ENCODE data around the gene CHRNB2. TPM values are rescaled to one million over a fixed set of nuclear protein-coding genes. Genes with fewer than 3 reads are reported as not detected.

CHRNB2 gene
- total and polyA plus RNA-seq, 2 of the 4 experiments (the other 2 are of a cell fraction) = under 0.01 to 0.03 TPM

- H3K27me3 ChIP-seq (ENCODE audit: control insufficient read depth, insufficient read depth, low read length) = no peaks in the 10 kb centered on the region
- in situ Hi-C loops (cut with MboI; ENCODE audit: low sequenced_read_pairs) = no loop called here
- CTCF ChIA-PET = interaction anchor here (0.6 to 1.6 kb wide), 12 partner anchors 9 to 384 kb away, joined by 3 to 10 read pairs (median 4); partner anchors contain the start of genes CHRNB2 and KCNN3
Measured at GRCh38 chr1:154559466-154560044, 8.0 kb upstream of the CHRNB2 start.

More at GRCh38 chr1:154559466-154560044, 8.0 kb upstream of the CHRNB2 start:
- Histone ChIP-seq H2AK5ac (ENCODE audit: low read depth, low read length) (peak overlapping the region; percentile 86; the same call in 1 of the 2 replicates), H3K36me3 (ENCODE audit: control insufficient read depth, insufficient read depth, low read length) (peaks cover 12% of the 10 kb centered on the region), H3K9me3 (ENCODE audit: control insufficient read depth, insufficient read depth, low read length) (no peaks in the 10 kb centered on the region), H4K91ac (ENCODE audit: insufficient read depth, low read depth, low read length) (peak overlapping the region; percentile 85; the same call in 1 of the 2 replicates), H3K79me1 (ENCODE audit: low read depth in 1 of 2, low read length in 2 of 2) (peaks cover 16 to 35% of the 10 kb centered on the region in 2 experiments), H2BK15ac (ENCODE audit: low read depth, low read length) (0 out of 3 replicates have a peak overlapping the region, but pooled peaks have one; percentile 55), H3K9me1 (ENCODE audit: insufficient read depth, low read length) (peaks cover 17% of the 10 kb centered on the region; the same call in 1 of the 2 replicates), H2AK9ac (replicated peaks; ENCODE audit: low read depth, low read length, poor library complexity) (peak overlapping the region; percentile 89), H2BK5ac (ENCODE audit: low read depth, low read length, poor library complexity, severe bottlenecking) (peak overlapping the region; percentile 68), H3K14ac (replicated peaks; ENCODE audit: low read depth, low read length) (peak overlapping the region; percentile 80; the same call in 1 of the 2 replicates), H3K4ac (ENCODE audit: low read depth, low read length) (peak overlapping the region; percentile 82), H4K5ac (ENCODE audit: low read depth, low read length) (peak overlapping the region; percentile 63; the same call in 1 of the 2 replicates), H3K4me1 (ENCODE audit: control insufficient read depth, insufficient read depth, low read length) (peaks cover 3% of the 10 kb centered on the region), H4K8ac (ENCODE audit: low read depth in 2 of 2, low read length in 2 of 2) (peak overlapping the region; percentile 73 to 94; a peak in 3 of 4 replicates), H2AFZ (replicated peaks; ENCODE audit: low read length, poor library complexity) (peak overlapping the region; percentile 99), H3K4me3 (ENCODE audit: insufficient read depth, low read depth, low read length) (peak overlapping the region; percentile 52; the same call in 1 of the 2 replicates), H3K23ac (ENCODE audit: low read depth, low read length) (no peak overlapping the region), H2BK20ac (ENCODE audit: low read depth, low read length) (peak overlapping the region; percentile 27; the same call in 1 of the 2 replicates), H3K4me2 (ENCODE audit: low read depth, low read length) (peak overlapping the region; percentile 82), H2BK120ac (ENCODE audit: low read depth, low read length) (peak overlapping the region; percentile 56; the same call in 1 of the 2 replicates), H3K27ac (ENCODE audit: insufficient read depth, low read length) (peak overlapping the region; percentile 89; the same call in 1 of the 2 replicates), H3K18ac (ENCODE audit: low read depth, low read length) (no peak overlapping the region), H3K56ac (ENCODE audit: extremely low read depth, insufficient read depth, low read length) (peak overlapping the region; percentile 86; the same call in 1 of the 2 replicates), H4K20me1 (ENCODE audit: insufficient read depth, low read length) (peaks cover 28% of the 10 kb centered on the region), H3K9ac (ENCODE audit: low read depth, low read length) (peak overlapping the region; percentile 83)
- no TSS peak for BruUV-seq (replicated peaks)
- WGBS, 2 experiments (ENCODE audit: extremely low coverage in 2 of 2, insufficient read length in 1 of 2) = 0% methylated on average over 5 of the region's 13 CpGs; no CpG with 5 or more reads in 1 of the 2 experiments
- dilution Hi-C loops (cut with HindIII; ENCODE audit: low sequenced_read_pairs, unreplicated experiment) (no loop called here), intact Hi-C loops (cut with micrococcal nuclease) (loop anchor here (1.0 to 5.0 kb wide), 5 partner anchors 110 to 501 kb away; no protein-coding TSS in a partner anchor)
- ATAC-seq (ENCODE audit: low read depth) (peak; percentile 40), DNase-seq (peak; percentile 94)
- POLR2A ChIA-PET (ENCODE audit: unreplicated experiment) = interaction anchor here (0.7 kb wide), 1 partner anchor 23 kb away, joined by 3 read pairs; no protein-coding TSS in a partner anchor
- TF ChIP-seq SMC3 (IDR thresholded peaks at IDR 0.05; ENCODE audit: low read depth, low read length) (peak; percentile 84), RAD21 (IDR thresholded peaks at IDR 0.05; ENCODE audit: low read length) (peak; percentile 98), USF2 (IDR thresholded peaks at IDR 0.05; ENCODE audit: low read depth, low read length) (no peak), POLR2A (IDR thresholded peaks at IDR 0.05; ENCODE audit: low read depth, low read length) (peak; percentile 51; the same call in 1 of the 2 replicates), CTCF (conservative IDR thresholded peaks at IDR 0.05; ENCODE audit: low read depth, low read length) (peak; percentile 95)
